Endothelial cell of umbilical vein (primary cell): ENCODE data around the gene ASB6.

ENCODE experiments used
- EZH2 ChIP-seq: IDR thresholded peaks from 2 replicates; pipeline ENCODE4 v1.6.1; 2012; ENCODE audit warnings: borderline replicate concordance, low read depth, mild to moderate bottlenecking, moderate library complexity, low read length, inconsistent platforms; ENCODE audit not compliant: severe bottlenecking
- JUN ChIP-seq: IDR thresholded peaks from 2 replicates; pipeline ENCODE4 v1.6.1; 2011; ENCODE audit warnings: borderline replicate concordance, low read depth; ENCODE audit not compliant: insufficient read length, insufficient read depth
- MYC ChIP-seq: IDR thresholded peaks from one replicate; pipeline ENCODE4 v1.6.1; 2011; ENCODE audit warnings: mild to moderate bottlenecking, low read depth, low read length
- TF ChIP-seq, protein P1 (sequence below), 2 donors: IDR thresholded peaks; 1 replicate in 1 of 2; 2 replicates in 1 of 2; pipeline ENCODE4 v1.5.1; 2011; ENCODE audit warnings: low read length in 2 of 2, mild to moderate bottlenecking in 2 of 2, moderate library complexity in 2 of 2, control low read depth in 1 of 2, inconsistent platforms in 1 of 2, low read depth in 1 of 2; ENCODE audit not compliant: insufficient read depth in 1 of 2; ENCODE audit errors: extremely low read depth in 1 of 2

DNA sequence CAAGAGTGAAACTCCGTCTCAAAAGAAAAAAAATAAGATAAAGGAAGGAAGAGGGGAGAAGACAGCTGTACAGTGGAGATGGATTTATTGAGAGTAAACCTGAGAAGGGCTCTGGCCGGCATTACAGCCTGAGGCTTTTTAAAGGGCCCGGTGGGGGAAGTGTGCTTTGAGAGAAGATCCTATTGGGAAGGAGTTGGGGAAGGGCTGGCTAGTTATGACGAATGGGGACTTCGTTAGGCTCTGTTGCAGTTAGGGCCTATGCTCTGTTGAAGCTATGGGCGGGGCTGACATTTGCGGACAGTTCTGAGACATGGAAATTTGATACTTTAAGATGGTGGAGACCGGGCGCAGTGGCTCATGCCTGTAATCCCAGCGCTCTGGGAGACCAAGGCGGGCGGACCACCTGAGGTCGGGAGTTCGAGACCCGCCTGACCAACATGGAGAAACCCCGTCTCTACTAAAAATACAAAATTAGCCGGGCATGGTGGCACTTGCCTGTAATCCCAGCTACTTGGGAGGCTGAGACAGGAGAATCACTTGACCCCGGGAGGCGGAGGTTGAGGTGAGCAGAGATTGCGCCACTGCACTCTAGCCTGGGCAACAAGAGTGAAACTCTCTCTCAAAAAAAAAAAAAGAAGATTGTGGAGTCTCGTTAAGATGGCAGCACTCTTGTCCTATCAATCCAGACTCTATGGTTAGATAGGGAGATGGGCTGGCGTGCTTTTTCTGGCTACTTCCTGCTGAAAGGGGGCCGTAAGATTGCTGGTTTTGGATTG, 54.3 kb downstream of the ASB6 start:
- no peak for TF ChIP-seq MYC
- no peak for TF ChIP-seq JUN
- TF ChIP-seq EZH2: no peak
- TF ChIP-seq, protein P1, sequence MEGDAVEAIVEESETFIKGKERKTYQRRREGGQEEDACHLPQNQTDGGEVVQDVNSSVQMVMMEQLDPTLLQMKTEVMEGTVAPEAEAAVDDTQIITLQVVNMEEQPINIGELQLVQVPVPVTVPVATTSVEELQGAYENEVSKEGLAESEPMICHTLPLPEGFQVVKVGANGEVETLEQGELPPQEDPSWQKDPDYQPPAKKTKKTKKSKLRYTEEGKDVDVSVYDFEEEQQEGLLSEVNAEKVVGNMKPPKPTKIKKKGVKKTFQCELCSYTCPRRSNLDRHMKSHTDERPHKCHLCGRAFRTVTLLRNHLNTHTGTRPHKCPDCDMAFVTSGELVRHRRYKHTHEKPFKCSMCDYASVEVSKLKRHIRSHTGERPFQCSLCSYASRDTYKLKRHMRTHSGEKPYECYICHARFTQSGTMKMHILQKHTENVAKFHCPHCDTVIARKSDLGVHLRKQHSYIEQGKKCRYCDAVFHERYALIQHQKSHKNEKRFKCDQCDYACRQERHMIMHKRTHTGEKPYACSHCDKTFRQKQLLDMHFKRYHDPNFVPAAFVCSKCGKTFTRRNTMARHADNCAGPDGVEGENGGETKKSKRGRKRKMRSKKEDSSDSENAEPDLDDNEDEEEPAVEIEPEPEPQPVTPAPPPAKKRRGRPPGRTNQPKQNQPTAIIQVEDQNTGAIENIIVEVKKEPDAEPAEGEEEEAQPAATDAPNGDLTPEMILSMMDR (IDR thresholded peaks at IDR 0.05; ENCODE audit: extremely low read depth in 1 of 2, insufficient read depth in 1 of 2, low read depth in 1 of 2, low read length in 2 of 2): no peak
